ENCODE measurements around the gene IGSF9B.

The IGSF9B gene

GRCh38 chr11:133946541-133947318 is 10.0 kb downstream of the IGSF9B start:
- H3K4me3 ChIP-seq (replicated peaks; ENCODE audit: low read depth, low read length): no peak overlapping the region
- TF ChIP-seq, protein P1, sequence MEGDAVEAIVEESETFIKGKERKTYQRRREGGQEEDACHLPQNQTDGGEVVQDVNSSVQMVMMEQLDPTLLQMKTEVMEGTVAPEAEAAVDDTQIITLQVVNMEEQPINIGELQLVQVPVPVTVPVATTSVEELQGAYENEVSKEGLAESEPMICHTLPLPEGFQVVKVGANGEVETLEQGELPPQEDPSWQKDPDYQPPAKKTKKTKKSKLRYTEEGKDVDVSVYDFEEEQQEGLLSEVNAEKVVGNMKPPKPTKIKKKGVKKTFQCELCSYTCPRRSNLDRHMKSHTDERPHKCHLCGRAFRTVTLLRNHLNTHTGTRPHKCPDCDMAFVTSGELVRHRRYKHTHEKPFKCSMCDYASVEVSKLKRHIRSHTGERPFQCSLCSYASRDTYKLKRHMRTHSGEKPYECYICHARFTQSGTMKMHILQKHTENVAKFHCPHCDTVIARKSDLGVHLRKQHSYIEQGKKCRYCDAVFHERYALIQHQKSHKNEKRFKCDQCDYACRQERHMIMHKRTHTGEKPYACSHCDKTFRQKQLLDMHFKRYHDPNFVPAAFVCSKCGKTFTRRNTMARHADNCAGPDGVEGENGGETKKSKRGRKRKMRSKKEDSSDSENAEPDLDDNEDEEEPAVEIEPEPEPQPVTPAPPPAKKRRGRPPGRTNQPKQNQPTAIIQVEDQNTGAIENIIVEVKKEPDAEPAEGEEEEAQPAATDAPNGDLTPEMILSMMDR (IDR thresholded peaks at IDR 0.05; ENCODE audit: low read length, missing control alignments): no peak
- no peak for DNase-seq (ENCODE audit: low read depth)

- no peak overlapping the region for H3K4me3 ChIP-seq (replicated peaks; ENCODE audit: low read depth, low read length)
- TF ChIP-seq, protein P1 (IDR thresholded peaks at IDR 0.05; ENCODE audit: low read length, missing control alignments): no peak
- no peak for DNase-seq (ENCODE audit: low read depth)
Measured at GRCh38 chr11:133946051-133946450, 10.7 kb downstream of the IGSF9B start.

- TF ChIP-seq, protein P1 (IDR thresholded peaks at IDR 0.05; ENCODE audit: low read length, missing control alignments): no peak
- peak; percentile 37 for DNase-seq (ENCODE audit: low read depth)
- no peak overlapping the region for H3K4me3 ChIP-seq (replicated peaks; ENCODE audit: low read depth, low read length)
Measured at GRCh38 chr11:133945087-133945974, 11.4 kb downstream of the IGSF9B start.

GRCh38 chr11:133943950-133944698 is 12.6 kb downstream of the IGSF9B start:
- DNase-seq (ENCODE audit: low read depth): no peak
- H3K4me3 ChIP-seq (replicated peaks; ENCODE audit: low read depth, low read length): no peak overlapping the region
- TF ChIP-seq, protein P1 (IDR thresholded peaks at IDR 0.05; ENCODE audit: low read length, missing control alignments): no peak

DNA sequence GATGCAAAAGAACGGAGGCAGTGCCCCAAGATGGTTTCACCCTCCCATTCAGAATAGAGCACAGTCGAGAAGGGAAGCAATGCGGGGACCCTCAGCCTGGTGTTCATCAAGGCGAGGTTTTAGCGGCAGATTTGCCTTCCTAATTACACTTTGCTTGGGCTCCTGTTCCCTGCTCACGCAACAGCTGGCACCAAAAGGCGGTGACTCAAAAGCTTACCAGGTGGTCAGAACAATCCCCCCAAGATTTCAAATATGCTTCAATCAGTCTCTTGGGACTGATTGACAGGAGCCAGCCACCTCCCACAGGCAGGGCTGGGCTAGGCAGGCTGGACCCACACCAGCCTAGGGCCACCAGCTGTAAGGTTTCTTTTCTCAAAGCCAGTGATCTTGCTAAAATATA is 14.2 kb downstream of the IGSF9B start:
- TF ChIP-seq, protein P1 (IDR thresholded peaks at IDR 0.05; ENCODE audit: low read length, missing control alignments): no peak
- DNase-seq (ENCODE audit: low read depth): no peak
- no peak overlapping the region for H3K4me3 ChIP-seq (replicated peaks; ENCODE audit: low read depth, low read length)

DNA sequence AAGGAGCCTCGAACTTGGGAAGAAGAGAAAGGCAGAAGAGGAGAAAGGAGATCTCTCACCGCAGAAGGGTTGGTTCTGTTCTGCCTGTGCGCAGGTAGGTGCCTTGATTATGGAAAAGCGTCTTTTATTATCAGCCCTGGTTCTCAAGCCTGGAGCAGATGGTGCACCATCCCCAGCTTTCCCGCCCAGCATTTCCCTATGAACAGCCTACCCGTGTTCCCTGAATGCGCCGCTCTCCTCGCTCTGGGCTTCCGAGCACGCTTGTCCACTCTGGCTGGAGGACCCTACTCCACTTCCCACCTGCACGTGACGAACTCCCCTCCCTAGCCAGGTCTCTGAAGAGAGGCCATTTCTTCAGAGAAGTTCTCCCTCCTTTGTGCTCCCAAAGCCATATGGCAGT is 15.2 kb downstream of the IGSF9B start:
- TF ChIP-seq, protein P1 (IDR thresholded peaks at IDR 0.05; ENCODE audit: low read length, missing control alignments): no peak
- H3K4me3 ChIP-seq (replicated peaks; ENCODE audit: low read depth, low read length): no peak overlapping the region
- no peak for DNase-seq (ENCODE audit: low read depth)
